Measurements from ENCODE around the gene EEPD1. TPM values are rescaled to one million over a fixed set of nuclear protein-coding genes. Genes with fewer than 3 reads are reported as not detected.

Gene EEPD1
- total RNA-seq, 1 donor from 2014 or later = 0.64 TPM

DNA sequence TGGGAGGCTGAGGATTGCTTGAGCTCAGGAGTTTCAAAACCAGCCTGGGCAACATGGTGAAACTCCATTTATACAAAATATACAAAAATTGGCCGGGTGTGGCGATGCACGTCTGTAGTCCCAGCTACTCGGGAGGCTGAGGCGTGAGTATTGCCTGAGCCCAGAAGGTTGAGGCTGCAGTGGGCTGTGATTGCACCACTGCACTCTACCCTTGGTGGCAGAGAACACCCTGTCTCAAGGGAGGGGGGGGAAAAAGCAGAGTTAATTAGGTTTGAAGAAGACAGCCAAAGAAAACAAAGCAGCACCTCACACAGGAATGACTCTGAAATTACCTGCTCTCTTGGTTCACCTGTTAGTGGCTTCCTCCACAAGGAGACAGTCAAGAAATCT is 110.0 kb downstream of the EEPD1 start:
- no peak for DNase-seq
- Mint-ChIP-seq H3K4me3 (no peak overlapping the region), H3K27me3 (no peaks in the 10 kb centered on the region), H3K27ac (no peak overlapping the region), H3K36me3 (ENCODE audit: low read depth) (no peaks in the 10 kb centered on the region), H3K4me1 (peaks cover 26% of the 10 kb centered on the region), H3K9me3 (no peaks in the 10 kb centered on the region)
- no peak for ATAC-seq (ENCODE audit: low read depth)
- TF ChIP-seq, protein P1, sequence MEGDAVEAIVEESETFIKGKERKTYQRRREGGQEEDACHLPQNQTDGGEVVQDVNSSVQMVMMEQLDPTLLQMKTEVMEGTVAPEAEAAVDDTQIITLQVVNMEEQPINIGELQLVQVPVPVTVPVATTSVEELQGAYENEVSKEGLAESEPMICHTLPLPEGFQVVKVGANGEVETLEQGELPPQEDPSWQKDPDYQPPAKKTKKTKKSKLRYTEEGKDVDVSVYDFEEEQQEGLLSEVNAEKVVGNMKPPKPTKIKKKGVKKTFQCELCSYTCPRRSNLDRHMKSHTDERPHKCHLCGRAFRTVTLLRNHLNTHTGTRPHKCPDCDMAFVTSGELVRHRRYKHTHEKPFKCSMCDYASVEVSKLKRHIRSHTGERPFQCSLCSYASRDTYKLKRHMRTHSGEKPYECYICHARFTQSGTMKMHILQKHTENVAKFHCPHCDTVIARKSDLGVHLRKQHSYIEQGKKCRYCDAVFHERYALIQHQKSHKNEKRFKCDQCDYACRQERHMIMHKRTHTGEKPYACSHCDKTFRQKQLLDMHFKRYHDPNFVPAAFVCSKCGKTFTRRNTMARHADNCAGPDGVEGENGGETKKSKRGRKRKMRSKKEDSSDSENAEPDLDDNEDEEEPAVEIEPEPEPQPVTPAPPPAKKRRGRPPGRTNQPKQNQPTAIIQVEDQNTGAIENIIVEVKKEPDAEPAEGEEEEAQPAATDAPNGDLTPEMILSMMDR (IDR thresholded peaks at IDR 0.05) = no peak
- intact Hi-C loops (cut with micrococcal nuclease) = no loop called here
- POLR2A ChIA-PET = no interaction called here
- CTCF ChIA-PET = no interaction called here

DNA sequence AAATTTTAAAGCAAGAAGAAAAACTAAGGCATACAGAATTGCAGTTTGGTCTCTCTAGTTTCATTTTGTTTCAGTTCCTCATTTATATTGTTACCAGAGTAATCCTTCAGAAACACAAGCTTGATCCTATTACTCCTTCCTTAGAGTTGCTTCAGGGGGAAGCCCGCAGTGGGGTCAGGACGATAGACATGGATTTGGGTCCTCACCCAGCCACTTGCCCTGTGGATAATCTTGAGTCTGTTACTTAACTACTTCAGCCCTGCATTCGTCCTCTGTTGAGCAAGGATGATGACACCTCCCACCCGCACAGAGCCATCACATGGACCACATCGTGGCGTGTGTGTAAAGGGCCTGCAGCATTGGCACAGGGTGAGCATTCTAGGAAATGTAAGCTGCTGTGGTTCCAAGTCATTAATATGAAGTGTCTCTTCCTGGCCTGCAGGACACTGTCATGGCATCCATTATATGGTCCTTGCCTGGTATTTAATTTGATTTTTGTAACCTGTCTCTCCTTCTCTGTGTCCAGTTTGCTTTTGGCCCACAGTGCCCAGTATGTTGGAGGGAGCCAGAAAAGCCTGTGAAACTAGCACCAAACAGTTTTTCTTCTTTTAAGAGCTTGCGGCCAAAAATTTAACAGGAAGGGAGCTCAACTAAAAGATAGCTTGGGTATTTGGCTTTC is 111.2 kb downstream of the EEPD1 start:
- H3K27me3 Mint-ChIP-seq = peaks cover 2% of the 10 kb centered on the region
- ChIA-PET CTCF (interaction anchor here (1.1 kb wide), 1 partner anchor 27 kb away, joined by 3 read pairs; no protein-coding TSS in a partner anchor), POLR2A (no interaction called here)
- H3K27ac Mint-ChIP-seq = no peak overlapping the region
- peak overlapping the region; percentile 28 for H3K4me3 Mint-ChIP-seq
- H3K4me1 Mint-ChIP-seq = peaks cover 26% of the 10 kb centered on the region
- intact Hi-C loops (cut with micrococcal nuclease) = loop anchor here (2.0 kb wide), 1 partner anchor 23 kb away; no protein-coding TSS in a partner anchor
- H3K9me3 Mint-ChIP-seq = no peaks in the 10 kb centered on the region
- TF ChIP-seq, protein P1 (IDR thresholded peaks at IDR 0.05) = no peak
- ATAC-seq (ENCODE audit: low read depth) (peak; percentile 52), DNase-seq (no peak)
- no peaks in the 10 kb centered on the region for H3K36me3 Mint-ChIP-seq (ENCODE audit: low read depth)

DNA sequence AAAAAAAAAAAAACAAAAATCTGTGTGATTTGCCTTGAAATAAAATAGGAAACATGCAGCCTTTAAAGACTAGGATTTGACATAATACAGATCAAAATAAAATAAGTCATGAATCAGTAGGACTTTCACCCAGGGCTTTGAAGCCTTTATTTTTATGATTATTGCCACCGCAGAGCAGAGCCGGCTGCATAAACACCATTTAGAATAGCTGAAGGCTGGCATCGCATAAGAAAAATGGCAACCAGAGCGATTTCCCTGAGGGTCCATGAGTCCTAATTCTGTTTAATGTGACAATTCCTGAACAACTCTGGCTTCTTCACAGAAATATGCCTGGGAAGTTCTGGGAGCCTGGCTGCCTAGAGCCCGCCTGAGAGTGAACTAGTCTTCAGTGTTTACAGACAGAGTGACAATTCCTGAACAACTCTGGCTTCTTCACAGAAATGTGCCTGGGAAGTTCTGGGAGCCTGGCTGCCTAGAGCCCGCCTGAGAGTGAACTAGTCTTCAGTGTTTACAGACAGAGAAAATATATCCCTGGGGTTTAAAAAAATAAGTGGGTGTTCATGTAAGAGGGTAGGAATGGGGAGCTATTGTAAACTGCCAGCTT is 112.0 kb downstream of the EEPD1 start:
- ChIA-PET CTCF (interaction anchor here (1.1 kb wide), 1 partner anchor 27 kb away, joined by 3 read pairs; no protein-coding TSS in a partner anchor), POLR2A (no interaction called here)
- intact Hi-C loops (cut with micrococcal nuclease) = loop anchor here (2.0 kb wide), 1 partner anchor 22 kb away; no protein-coding TSS in a partner anchor
- Mint-ChIP-seq H3K36me3 (ENCODE audit: low read depth) (no peaks in the 10 kb centered on the region), H3K4me3 (no peak overlapping the region), H3K9me3 (no peaks in the 10 kb centered on the region), H3K27me3 (peaks cover 2% of the 10 kb centered on the region), H3K27ac (no peak overlapping the region), H3K4me1 (peaks cover 26% of the 10 kb centered on the region)
- ATAC-seq (ENCODE audit: low read depth) (no peak), DNase-seq (no peak)
- TF ChIP-seq, protein P1 (IDR thresholded peaks at IDR 0.05) = no peak

DNA sequence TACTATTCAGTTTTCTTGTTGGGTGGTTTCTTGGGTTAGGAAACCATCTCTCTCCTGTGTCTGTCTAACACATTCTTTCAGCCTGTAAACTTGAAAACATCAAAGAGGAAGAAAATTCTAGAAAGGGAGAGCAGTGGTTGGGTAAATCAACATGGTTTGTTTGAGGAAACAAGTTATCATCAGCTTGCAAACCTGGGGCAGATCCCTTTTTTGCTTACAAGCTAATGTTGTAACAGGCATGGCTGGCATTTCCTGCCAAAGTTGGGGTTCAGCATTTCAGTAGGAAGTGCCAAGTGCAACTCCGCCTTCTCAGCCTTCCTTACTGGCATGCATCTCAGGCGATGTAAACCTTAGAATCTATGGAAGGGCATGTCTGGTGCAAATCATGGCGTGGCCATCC is 112.6 kb downstream of the EEPD1 start:
- no peak for ATAC-seq (ENCODE audit: low read depth)
- Mint-ChIP-seq H3K4me1 (peaks cover 22% of the 10 kb centered on the region), H3K27ac (no peak overlapping the region), H3K27me3 (peaks cover 2% of the 10 kb centered on the region), H3K9me3 (no peaks in the 10 kb centered on the region), H3K4me3 (no peak overlapping the region), H3K36me3 (ENCODE audit: low read depth) (no peaks in the 10 kb centered on the region)
- ChIA-PET CTCF (no interaction called here), POLR2A (no interaction called here)
- DNase-seq = no peak
- TF ChIP-seq, protein P1 (IDR thresholded peaks at IDR 0.05) = no peak
- intact Hi-C loops (cut with micrococcal nuclease) = loop anchor here (2.0 kb wide), 1 partner anchor 21 kb away; no protein-coding TSS in a partner anchor

DNA sequence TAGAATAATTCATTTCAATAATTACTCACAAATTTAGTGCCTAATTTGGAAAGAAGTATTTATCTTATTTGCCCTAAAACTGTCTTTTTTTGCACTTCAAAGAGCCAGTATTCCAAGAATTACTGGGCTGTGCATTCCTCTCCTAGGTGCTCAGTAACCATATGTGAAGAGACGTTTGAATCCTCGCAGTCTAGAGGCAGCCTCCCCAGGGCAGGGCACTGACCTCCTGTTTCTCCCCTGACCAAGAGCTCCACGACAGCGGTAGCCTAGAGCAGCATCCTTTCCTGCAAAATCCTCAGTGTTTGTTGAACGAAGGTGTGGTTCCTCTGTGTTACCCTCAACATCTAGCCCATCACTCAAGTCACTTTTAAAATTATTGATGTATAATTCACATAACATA is 113.1 kb downstream of the EEPD1 start:
- H3K27me3 Mint-ChIP-seq = peaks cover 2% of the 10 kb centered on the region
- DNase-seq = no peak
- H3K36me3 Mint-ChIP-seq (ENCODE audit: low read depth) = no peaks in the 10 kb centered on the region
- TF ChIP-seq, protein P1 (IDR thresholded peaks at IDR 0.05) = no peak
- intact Hi-C loops (cut with micrococcal nuclease) = no loop called here
- H3K9me3 Mint-ChIP-seq = no peaks in the 10 kb centered on the region
- ATAC-seq (ENCODE audit: low read depth) = no peak
- ChIA-PET CTCF (no interaction called here), POLR2A (no interaction called here)
- H3K27ac Mint-ChIP-seq = no peak overlapping the region
- H3K4me1 Mint-ChIP-seq = peaks cover 22% of the 10 kb centered on the region
- H3K4me3 Mint-ChIP-seq = no peak overlapping the region
